Right atrium auricular region (tissue), 2 donors: ENCODE measurements around the gene PNPLA2. TPM values are rescaled to one million over a fixed set of nuclear protein-coding genes. Genes with fewer than 3 reads are reported as not detected.
A peak's percentile ranks its signal among the peaks of the same experiment; 100 is the strongest.

Experiments used
- DNase-seq: peaks from one replicate; pipeline ENCODE4 v3.0.0-alpha.2; 2019; ENCODE audit warnings: low spot score
- H3K27ac ChIP-seq, 2 donors: fragments of 200-600 bp; sonication (generic); 1 replicate in 1 of 2; 2 replicates in 1 of 2; pipeline ENCODE4 v1.5.1; 2016 to 2019
- H3K27me3 ChIP-seq, 2 donors: fragments of 200-600 bp; sonication (generic); one replicate each; pipeline versions ENCODE4 v1.5.1 to v1.6.0; 2017 to 2019
- H3K36me3 ChIP-seq: fragments of 200-600 bp; sonication (generic); one replicate; pipeline ENCODE4 v1.5.1; 2016
- H3K4me1 ChIP-seq, 2 donors: fragments of 200-600 bp; sonication (generic); one replicate each; pipeline versions ENCODE4 v1.5.1 to v1.6.0; 2017 to 2019
- H3K4me3 ChIP-seq, 2 donors: fragments of 200-600 bp; sonication (generic); 1 replicate in 1 of 2; 2 replicates in 1 of 2; pipeline ENCODE4 v1.5.1; 2017 to 2019; ENCODE audit warnings: mild to moderate bottlenecking in 1 of 2, moderate library complexity in 1 of 2
- H3K9me3 ChIP-seq, 2 donors: fragments of 200-600 bp; sonication (generic); one replicate each; pipeline ENCODE4 v1.5.1; 2019
- CTCF ChIP-seq, 2 donors: fragments of 200-600 bp; sonication (generic); IDR thresholded peaks; one replicate each; pipeline ENCODE4 v1.5.1; 2019; ENCODE audit warnings: antibody characterized with exemption in 2 of 2
- total RNA-seq, 2 donors: library from RNA; depleted of rRNA; stranded (reverse); fragments of >200 nt; gene quantifications; one replicate each; pipeline ENCODE4 v1.1.0, GENCODE V29; 2016

Gene PNPLA2
- total RNA-seq, 2 donors from 2014 or later, result 94.4 to 123 TPM

DNA sequence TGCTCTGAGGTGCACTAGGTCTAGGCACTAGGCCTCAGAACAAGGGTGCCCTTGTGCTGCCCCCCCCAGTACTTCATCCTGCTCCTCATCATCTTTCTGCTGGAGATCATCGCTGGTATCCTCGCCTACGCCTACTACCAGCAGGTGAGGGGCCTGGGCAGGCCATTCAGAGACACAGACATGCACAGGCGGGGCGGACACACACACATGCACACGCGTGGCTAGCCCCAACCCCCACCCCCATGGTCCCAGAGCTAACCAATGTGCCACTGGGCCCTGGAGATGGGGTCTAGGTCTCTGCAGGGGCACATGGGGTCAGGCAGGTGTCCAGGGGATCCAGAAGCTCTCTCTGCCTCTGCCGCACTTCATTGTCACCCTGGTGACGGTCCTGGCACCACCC, 18.0 kb downstream of the PNPLA2 start:
- Histone ChIP-seq H3K27ac (peak overlapping the region; percentile 19 to 35), H3K4me1 (peaks cover 0 to 86% of the 10 kb centered on the region in 2 donors), H3K27me3 (no peaks in the 10 kb centered on the region), H3K4me3 (no peak overlapping the region), H3K9me3 (no peaks in the 10 kb centered on the region), H3K36me3 (peaks cover 51% of the 10 kb centered on the region)
- DNase-seq, result no peak
- TF ChIP-seq CTCF (IDR thresholded peaks at IDR 0.05), result no peak

DNA sequence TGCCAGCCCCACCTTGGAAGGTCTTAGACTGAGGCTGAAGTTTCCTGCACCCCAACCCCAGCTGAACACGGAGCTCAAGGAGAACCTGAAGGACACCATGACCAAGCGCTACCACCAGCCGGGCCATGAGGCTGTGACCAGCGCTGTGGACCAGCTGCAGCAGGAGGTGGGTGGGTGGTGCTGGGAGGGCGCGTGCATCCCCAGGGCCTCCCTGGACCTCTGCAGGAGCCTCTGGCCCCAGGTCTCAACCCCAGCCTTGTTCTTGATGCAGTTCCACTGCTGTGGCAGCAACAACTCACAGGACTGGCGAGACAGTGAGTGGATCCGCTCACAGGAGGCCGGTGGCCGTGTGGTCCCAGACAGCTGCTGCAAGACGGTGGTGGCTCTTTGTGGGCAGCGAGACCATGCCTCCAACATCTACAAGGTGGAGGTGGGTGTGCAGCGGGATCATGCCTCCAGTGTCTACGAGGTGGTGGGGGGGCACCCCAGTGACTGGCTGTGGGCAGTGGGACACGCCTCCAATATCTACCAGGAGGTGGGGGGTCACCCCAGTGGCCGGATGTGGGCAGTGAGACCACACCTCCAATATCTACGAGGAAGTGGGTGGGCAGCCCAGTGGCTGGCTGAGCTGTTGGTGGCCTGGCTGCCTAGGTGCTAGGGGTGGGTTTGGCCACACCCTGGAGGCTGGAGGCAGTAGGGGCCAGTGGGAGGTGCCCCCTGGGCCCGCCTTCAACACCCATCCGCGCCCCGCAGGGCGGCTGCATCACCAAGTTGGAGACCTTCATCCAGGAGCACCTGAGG, 18.7 kb downstream of the PNPLA2 start:
- no peak for DNase-seq
- peak overlapping the region in 1 of 2 donors; percentile 19 for H3K27ac ChIP-seq
- H3K27me3 ChIP-seq, result no peaks in the 10 kb centered on the region
- no peak for TF ChIP-seq CTCF (IDR thresholded peaks at IDR 0.05)
- H3K4me3 ChIP-seq, result no peak overlapping the region
- peaks cover 0 to 81% of the 10 kb centered on the region in 2 donors for H3K4me1 ChIP-seq
- H3K36me3 ChIP-seq, result peaks cover 51% of the 10 kb centered on the region
- no peaks in the 10 kb centered on the region for H3K9me3 ChIP-seq

DNA sequence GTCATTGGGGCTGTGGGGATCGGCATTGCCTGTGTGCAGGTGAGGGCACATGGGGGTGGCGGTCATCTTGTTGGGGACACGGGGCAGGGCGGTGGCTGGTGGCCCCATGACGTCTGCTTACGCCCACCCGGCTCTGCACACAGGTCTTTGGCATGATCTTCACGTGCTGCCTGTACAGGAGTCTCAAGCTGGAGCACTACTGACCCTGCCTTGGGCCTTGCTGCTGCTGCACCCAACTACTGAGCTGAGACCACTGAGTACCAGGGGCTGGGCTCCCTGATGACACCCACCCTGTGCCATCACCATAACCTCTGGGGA, 19.2 kb downstream of the PNPLA2 start:
- peaks cover 51% of the 10 kb centered on the region for H3K36me3 ChIP-seq
- no peak for TF ChIP-seq CTCF (IDR thresholded peaks at IDR 0.05)
- peaks cover 0 to 79% of the 10 kb centered on the region in 2 donors for H3K4me1 ChIP-seq
- no peaks in the 10 kb centered on the region for H3K9me3 ChIP-seq
- H3K27me3 ChIP-seq, result no peaks in the 10 kb centered on the region
- H3K27ac ChIP-seq, result no peak overlapping the region
- DNase-seq, result no peak
- H3K4me3 ChIP-seq, result no peak overlapping the region

- TF ChIP-seq CTCF (IDR thresholded peaks at IDR 0.05), result peak in 1 of 2 donors; percentile 14
- Histone ChIP-seq H3K9me3 (no peaks in the 10 kb centered on the region), H3K27me3 (no peaks in the 10 kb centered on the region), H3K36me3 (peaks cover 51% of the 10 kb centered on the region), H3K4me3 (no peak overlapping the region), H3K27ac (peak overlapping the region in 1 of 2 donors; percentile 57), H3K4me1 (peaks cover 0 to 81% of the 10 kb centered on the region in 2 donors)
- no peak for DNase-seq
These were observed 19.9 kb downstream of the PNPLA2 start for GRCh38 chr11:838441-839279.

- H3K4me3 ChIP-seq, result no peak overlapping the region
- H3K36me3 ChIP-seq, result peaks cover 51% of the 10 kb centered on the region
- peaks cover 0 to 81% of the 10 kb centered on the region in 2 donors for H3K4me1 ChIP-seq
- DNase-seq, result no peak
- TF ChIP-seq CTCF (IDR thresholded peaks at IDR 0.05), result no peak
- no peaks in the 10 kb centered on the region for H3K9me3 ChIP-seq
- H3K27ac ChIP-seq, result peak overlapping the region in 1 of 2 donors; percentile 57
- H3K27me3 ChIP-seq, result no peaks in the 10 kb centered on the region
These were observed 20.5 kb downstream of the PNPLA2 start for GRCh38 chr11:839280-839623.
